Mesenchymal stem cell (in vitro differentiated cells and primary cell): ENCODE data around the gene EVI5.

ENCODE experiments used
- DNase-seq: peaks from one replicate; pipeline ENCODE4 v3.0.0-alpha.2; 2013
- H2AFZ ChIP-seq: one replicate; pipeline ENCODE4 v1.6.1; 2013; ENCODE audit warnings: low read depth, mild to moderate bottlenecking, control low read depth, inconsistent platforms, low read length, moderate library complexity
- H2AK5ac ChIP-seq: 2 replicates; pipeline ENCODE4 v1.6.1; 2013; ENCODE audit warnings: low read length, moderate library complexity, mild to moderate bottlenecking, inconsistent platforms; ENCODE audit not compliant: severe bottlenecking
- H2BK120ac ChIP-seq: one replicate; pipeline ENCODE4 v1.6.1; 2013; ENCODE audit warnings: low read depth, mild to moderate bottlenecking, inconsistent platforms, low read length, moderate library complexity
- H2BK12ac ChIP-seq, 2 experiments: one replicate each; pipeline ENCODE4 v1.6.1; 2013; ENCODE audit warnings: inconsistent platforms in 2 of 2, low read length in 2 of 2, mild to moderate bottlenecking in 2 of 2, moderate library complexity in 2 of 2, control low read depth in 1 of 2
- H2BK15ac ChIP-seq: one replicate; pipeline ENCODE4 v1.6.1; 2013; ENCODE audit warnings: mild to moderate bottlenecking, low read depth, inconsistent platforms; ENCODE audit not compliant: poor library complexity, severe bottlenecking
- H2BK5ac ChIP-seq: 2 replicates; pipeline ENCODE4 v1.6.1; 2013; ENCODE audit warnings: low read depth, mild to moderate bottlenecking, low read length, control low read depth, inconsistent platforms; ENCODE audit not compliant: poor library complexity, severe bottlenecking
- H3K14ac ChIP-seq, 2 experiments: one replicate each; pipeline ENCODE4 v1.6.1; 2013; ENCODE audit warnings: inconsistent platforms in 2 of 2, low read length in 2 of 2, control low read depth in 1 of 2, mild to moderate bottlenecking in 1 of 2, moderate library complexity in 1 of 2
- H3K18ac ChIP-seq, 2 experiments: one replicate each; pipeline ENCODE4 v1.6.1; 2013; ENCODE audit warnings: inconsistent platforms in 2 of 2, low read length in 2 of 2, control low read depth in 1 of 2, low read depth in 1 of 2, mild to moderate bottlenecking in 1 of 2
- H3K23ac ChIP-seq, 2 experiments: one replicate each; pipeline ENCODE4 v1.6.1; 2013; ENCODE audit warnings: inconsistent platforms in 2 of 2, low read length in 2 of 2, mild to moderate bottlenecking in 2 of 2, moderate library complexity in 2 of 2, control low read depth in 1 of 2
- H3K27ac ChIP-seq: 2 replicates; pipeline ENCODE4 v1.5.1; 2013; ENCODE audit warnings: mild to moderate bottlenecking, moderate library complexity, low read length, control low read depth, inconsistent platforms; ENCODE audit not compliant: poor library complexity, severe bottlenecking
- H3K27me3 ChIP-seq, 2 experiments: 2 replicates each; pipeline versions ENCODE4 v1.6.1 to v1.7.0; 2013; ENCODE audit warnings: low read length in 2 of 2, mild to moderate bottlenecking in 2 of 2, moderate library complexity in 2 of 2, control low read depth in 1 of 2, inconsistent platforms in 1 of 2; ENCODE audit not compliant: control insufficient read depth in 1 of 2, insufficient read depth in 1 of 2
- H3K36me3 ChIP-seq, 2 experiments: 2 replicates each; pipeline versions ENCODE4 v1.6.1 to v1.7.0; 2013; ENCODE audit warnings: low read length in 2 of 2, control low read depth in 1 of 2, inconsistent platforms in 1 of 2, low read depth in 1 of 2, mild to moderate bottlenecking in 1 of 2; ENCODE audit not compliant: insufficient read depth in 2 of 2, control insufficient read depth in 1 of 2
- H3K4ac ChIP-seq, 2 experiments: one replicate each; pipeline ENCODE4 v1.6.1; 2013; ENCODE audit warnings: inconsistent platforms in 2 of 2, low read length in 2 of 2, mild to moderate bottlenecking in 2 of 2, moderate library complexity in 2 of 2, control low read depth in 1 of 2, low read depth in 1 of 2
- H3K4me1 ChIP-seq: 2 replicates; pipeline ENCODE4 v1.6.1; 2013; ENCODE audit warnings: low read depth, low read length, control low read depth; ENCODE audit not compliant: control insufficient read depth, insufficient read depth
- H3K4me2 ChIP-seq: 2 replicates; pipeline ENCODE4 v1.6.1; 2013; ENCODE audit warnings: low read length, mild to moderate bottlenecking, inconsistent platforms; ENCODE audit not compliant: poor library complexity, severe bottlenecking
- H3K4me3 ChIP-seq, 2 experiments: 2 replicates each; pipeline versions ENCODE4 v1.5.1 to v1.7.0; 2013; ENCODE audit warnings: low read length in 2 of 2, mild to moderate bottlenecking in 2 of 2, control low read depth in 1 of 2, low read depth in 1 of 2; ENCODE audit not compliant: insufficient read depth in 1 of 2
- H3K79me1 ChIP-seq: replicated peaks from 2 replicates; pipeline ENCODE4 v1.6.1; 2013; ENCODE audit warnings: mild to moderate bottlenecking, control low read depth, low read length, inconsistent platforms; ENCODE audit not compliant: poor library complexity, severe bottlenecking
- H3K9ac ChIP-seq: 2 replicates; pipeline ENCODE4 v1.7.0; 2013; ENCODE audit warnings: mild to moderate bottlenecking, low read length, moderate library complexity
- H3K9me3 ChIP-seq: 2 replicates; pipeline ENCODE4 v1.7.0; 2013; ENCODE audit warnings: mild to moderate bottlenecking, low read length; ENCODE audit not compliant: control insufficient read depth
- H4K8ac ChIP-seq: one replicate; pipeline ENCODE4 v1.6.1; 2013; ENCODE audit warnings: inconsistent platforms, mild to moderate bottlenecking, low read length, moderate library complexity
- H4K91ac ChIP-seq: one replicate; pipeline ENCODE4 v1.6.1; 2013; ENCODE audit warnings: mild to moderate bottlenecking, low read length, inconsistent platforms
- WGBS: methylation state at CpG from one replicate; pipeline ENCODE4 v1.1.7; 2013; ENCODE audit warnings: mixed read lengths; 5-methylcytosine and 5-hydroxymethylcytosine counted together

EVI5 gene

DNA sequence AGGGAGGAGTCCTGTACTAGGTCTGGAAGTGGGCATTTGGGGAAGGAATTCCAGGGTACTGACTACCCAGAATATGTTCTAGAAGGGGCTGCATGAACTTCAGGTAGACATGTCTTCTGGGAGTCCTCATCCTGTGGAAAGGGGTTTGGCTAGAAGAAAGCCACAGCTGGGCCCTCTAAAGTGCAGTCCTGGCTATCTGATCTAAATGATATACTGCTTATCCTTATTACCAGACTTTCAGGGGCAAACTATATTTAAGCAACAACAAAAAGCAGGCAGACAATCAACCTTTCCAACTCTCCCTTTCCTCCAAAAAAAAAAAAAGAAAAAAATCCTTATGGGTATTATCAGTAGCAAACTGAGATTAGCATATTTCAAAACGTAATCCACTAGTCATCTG lies 268.3 kb downstream of the EVI5 start:
- Histone ChIP-seq H2BK12ac (no peak overlapping the region), H2BK120ac (no peak overlapping the region), H3K79me1 (no peaks in the 10 kb centered on the region), H3K18ac (no peak overlapping the region), H4K91ac (no peak overlapping the region), H2BK5ac (no peak overlapping the region), H3K9me3 (no peaks in the 10 kb centered on the region), H3K27me3 (no peaks in the 10 kb centered on the region), H3K4me3 (no peak overlapping the region), H3K4me1 (no peaks in the 10 kb centered on the region), H4K8ac (no peak overlapping the region), H3K4ac (no peak overlapping the region), H3K14ac (no peak overlapping the region), H3K9ac (no peak overlapping the region), H2AK5ac (no peak overlapping the region), H3K23ac (no peak overlapping the region), H2BK15ac (no peak overlapping the region), H3K36me3 (peaks cover 0 to 3% of the 10 kb centered on the region in 2 experiments), H3K4me2 (no peak overlapping the region), H2AFZ (no peak overlapping the region), H3K27ac (no peak overlapping the region)
- DNase-seq = no peak
- 100% methylated on average over 1 of the region's 1 CpG for WGBS

DNA sequence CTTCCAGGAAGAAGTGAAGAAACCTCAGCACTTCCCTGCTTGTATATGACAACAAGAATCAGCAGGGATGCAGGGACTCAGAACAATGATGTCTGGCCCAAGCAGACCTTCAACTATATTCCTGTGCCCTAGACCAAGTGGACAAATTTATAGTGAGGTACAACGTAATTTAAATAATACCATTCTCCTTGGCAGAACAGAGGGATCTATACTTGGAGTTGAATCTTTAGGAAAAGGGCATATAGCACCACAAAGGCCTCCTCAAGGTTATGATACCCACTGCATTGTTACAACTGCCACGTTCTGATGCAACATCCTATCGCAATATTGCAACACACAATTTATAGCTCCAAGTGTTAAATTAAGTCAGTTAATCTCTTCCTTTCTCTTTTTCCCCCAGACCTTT lies 269.1 kb downstream of the EVI5 start:
- no peak overlapping the region for H4K91ac ChIP-seq
- no peak overlapping the region for H3K4me3 ChIP-seq
- peaks cover 0 to 3% of the 10 kb centered on the region in 2 experiments for H3K36me3 ChIP-seq
- H3K9me3 ChIP-seq = no peaks in the 10 kb centered on the region
- no peak overlapping the region for H3K9ac ChIP-seq
- no peak overlapping the region for H2BK12ac ChIP-seq
- H4K8ac ChIP-seq = no peak overlapping the region
- no peak overlapping the region for H3K14ac ChIP-seq
- DNase-seq = no peak
- no peak overlapping the region for H2BK5ac ChIP-seq
- no peak overlapping the region for H3K18ac ChIP-seq
- no peak overlapping the region for H2BK15ac ChIP-seq
- no peak overlapping the region for H3K4me2 ChIP-seq
- H3K4ac ChIP-seq = no peak overlapping the region
- H3K23ac ChIP-seq = no peak overlapping the region
- no peaks in the 10 kb centered on the region for H3K4me1 ChIP-seq
- no peak overlapping the region for H2BK120ac ChIP-seq
- H3K27ac ChIP-seq = no peak overlapping the region
- H3K27me3 ChIP-seq = no peaks in the 10 kb centered on the region
- H3K79me1 ChIP-seq = no peaks in the 10 kb centered on the region
- 100% methylated on average over 3 of the region's 3 CpGs for WGBS
- no peak overlapping the region for H2AK5ac ChIP-seq
- H2AFZ ChIP-seq = no peak overlapping the region

DNA sequence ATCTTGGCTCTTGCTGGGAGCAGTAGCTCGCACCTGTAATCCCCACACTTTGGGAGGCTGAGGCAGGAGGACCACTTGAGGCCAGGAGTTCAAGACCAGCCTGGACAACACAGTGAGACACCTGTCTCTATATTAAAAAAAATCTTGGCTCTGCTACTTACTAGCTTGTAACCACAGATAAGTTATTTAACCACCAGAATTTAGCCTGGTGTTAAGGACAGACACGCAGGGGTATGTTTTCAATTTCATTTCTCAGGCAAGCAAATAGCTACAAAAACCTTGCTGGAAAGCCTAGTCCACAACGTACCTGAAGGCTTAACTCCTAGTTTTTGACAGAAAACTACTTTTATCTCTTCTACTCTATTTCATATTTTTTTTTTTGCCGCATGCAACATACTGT lies 273.4 kb downstream of the EVI5 start:
- Histone ChIP-seq H2BK120ac (no peak overlapping the region), H2BK15ac (no peak overlapping the region), H3K4me3 (no peak overlapping the region), H3K9ac (no peak overlapping the region), H2AFZ (no peak overlapping the region), H4K8ac (no peak overlapping the region), H2BK12ac (no peak overlapping the region), H2BK5ac (no peak overlapping the region), H3K9me3 (no peaks in the 10 kb centered on the region), H2AK5ac (no peak overlapping the region), H3K27me3 (no peaks in the 10 kb centered on the region), H4K91ac (no peak overlapping the region), H3K4me2 (no peak overlapping the region), H3K36me3 (no peaks in the 10 kb centered on the region), H3K4ac (no peak overlapping the region), H3K18ac (no peak overlapping the region), H3K27ac (no peak overlapping the region), H3K4me1 (no peaks in the 10 kb centered on the region), H3K14ac (no peak overlapping the region), H3K23ac (no peak overlapping the region), H3K79me1 (no peaks in the 10 kb centered on the region)
- 95% methylated on average over 4 of the region's 4 CpGs for WGBS
- DNase-seq = no peak

DNA sequence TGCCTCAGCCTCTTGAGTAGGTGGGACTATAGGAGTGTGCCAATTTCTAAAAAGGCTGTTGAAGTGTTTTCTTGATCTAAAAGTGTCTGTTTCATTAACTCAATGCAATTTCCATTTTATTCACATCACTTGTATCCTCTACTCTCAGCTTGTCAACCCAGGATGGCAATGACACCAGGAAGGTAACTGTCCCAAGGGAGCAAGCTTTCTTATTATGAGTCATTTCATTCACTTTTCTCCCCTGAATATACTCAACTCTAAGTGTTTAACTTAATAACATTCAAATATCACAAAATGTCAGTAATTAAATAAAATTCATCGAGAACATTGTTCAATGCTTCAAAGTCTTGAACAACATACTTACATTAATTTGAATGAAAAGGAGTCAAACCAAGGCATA lies 275.3 kb downstream of the EVI5 start:
- Histone ChIP-seq H2BK5ac (no peak overlapping the region), H3K18ac (no peak overlapping the region), H3K27ac (no peak overlapping the region), H3K4me2 (no peak overlapping the region), H3K9ac (no peak overlapping the region), H3K36me3 (no peaks in the 10 kb centered on the region), H4K8ac (no peak overlapping the region), H3K23ac (no peak overlapping the region), H2BK12ac (no peak overlapping the region), H3K4me1 (no peaks in the 10 kb centered on the region), H4K91ac (no peak overlapping the region), H2BK15ac (no peak overlapping the region), H3K79me1 (no peaks in the 10 kb centered on the region), H3K14ac (no peak overlapping the region), H3K9me3 (no peaks in the 10 kb centered on the region), H3K4me3 (no peak overlapping the region), H2AK5ac (no peak overlapping the region), H2AFZ (no peak overlapping the region), H3K4ac (no peak overlapping the region), H3K27me3 (no peaks in the 10 kb centered on the region), H2BK120ac (no peak overlapping the region)
- no CpG with 5 or more reads among the region's 1 CpG for WGBS
- no peak for DNase-seq
